Renal cortical epithelial cell (primary cell): ENCODE data around the gene LAIR1. TPM values are rescaled to one million over a fixed set of nuclear protein-coding genes. Genes with fewer than 3 reads are reported as not detected.

Source experiments
- DNase-seq: peaks from one replicate; pipeline ENCODE4 v3.0.0-alpha.2; 2011; ENCODE audit warnings: low read depth
- total RNA-seq: library from RNA; depleted of rRNA; stranded (reverse); fragments of >200 nt; gene quantifications from 2 replicates; pipeline ENCODE4 v1.2.3, GENCODE V29; 2014

The LAIR1 gene
- total RNA-seq, 1 donor from 2014 or later = not detected

DNA sequence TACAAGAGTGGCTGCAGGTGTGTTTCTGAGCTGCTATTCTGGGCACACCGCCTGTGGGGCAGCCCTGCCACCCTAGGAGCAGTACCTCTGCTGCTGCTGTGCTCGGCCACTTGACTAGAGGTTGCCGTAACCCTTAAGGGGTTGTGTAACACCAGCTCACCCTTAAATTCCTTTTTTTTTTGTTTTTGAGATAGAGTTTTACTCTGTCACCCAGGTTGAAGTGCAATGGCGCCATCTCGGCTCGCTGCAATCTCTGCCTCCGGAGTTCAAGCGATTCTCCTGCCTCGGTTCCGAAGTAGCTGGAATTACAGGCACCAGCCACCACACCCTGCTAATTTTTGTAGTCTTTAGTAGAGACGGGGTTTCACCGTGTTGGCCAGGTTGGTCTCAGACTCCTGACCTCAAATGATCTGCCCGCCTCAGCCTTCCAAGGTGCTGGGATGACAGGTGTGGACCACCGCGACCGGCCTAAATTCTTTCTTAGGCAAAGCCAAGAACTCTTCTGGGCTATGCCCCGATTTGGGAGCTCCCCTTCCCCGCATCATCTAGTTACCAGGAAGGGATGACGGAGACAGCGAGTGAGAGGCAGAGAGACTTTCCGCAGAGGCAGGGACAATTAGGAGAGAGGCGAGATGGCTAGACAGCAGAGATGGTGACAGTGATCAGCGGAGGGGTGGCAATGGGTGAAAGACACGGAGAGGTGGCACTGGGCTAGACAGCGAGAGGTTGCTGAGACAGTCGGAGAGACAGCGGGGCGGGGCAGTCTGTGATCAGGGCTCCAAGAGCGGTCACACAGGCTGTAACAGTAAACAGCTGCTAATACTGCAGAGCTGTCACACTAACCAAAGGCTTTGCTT, 47.4 kb downstream of the LAIR1 start:
- DNase-seq = no peak

DNA sequence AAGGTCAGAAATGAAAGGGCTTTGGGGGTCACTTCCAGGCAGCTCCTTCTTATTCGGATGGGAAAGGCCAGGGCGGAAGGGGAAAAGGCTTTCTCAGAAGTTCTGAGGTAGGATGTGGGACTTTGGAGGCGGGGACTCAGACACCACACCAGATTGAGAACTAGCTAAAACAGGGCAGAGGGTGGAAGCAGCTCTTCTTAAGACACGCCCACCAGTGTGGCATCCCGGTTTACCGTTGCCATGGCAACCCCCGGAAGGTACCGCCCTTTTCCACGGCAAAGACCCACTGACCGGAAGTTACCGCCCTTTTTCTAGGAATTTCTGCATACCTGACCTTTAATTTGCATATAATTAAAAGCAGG, 48.0 kb downstream of the LAIR1 start:
- no peak for DNase-seq

DNA sequence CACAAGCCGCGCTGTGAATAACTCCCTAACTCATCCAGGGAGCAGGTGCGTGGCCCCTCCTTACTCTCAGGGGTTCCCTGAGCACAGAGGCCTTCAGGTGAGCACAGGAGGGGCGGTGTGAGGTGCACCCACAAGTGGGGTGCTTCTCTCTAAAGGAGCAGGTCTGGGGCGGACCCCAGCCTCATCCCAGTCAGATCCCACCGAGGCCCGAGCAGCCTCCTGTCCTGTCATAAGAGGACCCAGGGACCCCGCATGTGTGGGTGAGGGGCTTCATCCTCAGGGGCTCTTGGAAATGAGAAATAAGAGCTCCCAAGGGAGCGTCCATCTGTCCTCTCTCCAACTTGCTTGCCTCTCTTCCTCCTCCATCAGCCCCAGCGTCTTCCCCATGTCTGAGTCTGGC, 48.8 kb downstream of the LAIR1 start:
- DNase-seq = no peak

GRCh38 chr19:54312436-54313377, 52.0 kb downstream of the LAIR1 start, which contains the start of gene LILRA5:
TSS of gene LILRA5 (minus strand) at chr19:54313166. CDS start at chr19:54313019, 147 bp downstream.
- no peak for DNase-seq

DNA sequence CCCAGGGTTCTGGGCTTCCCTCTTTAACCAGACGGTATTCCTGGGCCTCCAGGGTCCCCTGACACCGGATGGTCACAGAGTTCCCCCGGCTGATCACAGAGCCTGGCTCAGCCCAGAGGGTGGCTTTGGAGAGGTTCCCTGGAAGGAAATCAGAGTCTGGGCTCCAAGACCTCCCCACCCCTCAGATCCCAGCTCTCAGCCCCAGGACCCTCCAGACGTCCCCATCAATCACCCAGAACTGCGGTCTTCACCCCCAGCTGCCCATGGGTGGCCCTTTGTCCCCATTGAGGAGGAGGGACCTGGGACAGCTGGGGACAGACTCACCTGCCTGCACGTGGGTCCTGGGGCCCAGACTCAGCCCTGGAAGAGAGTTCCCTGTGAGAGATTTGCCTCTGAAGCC, 52.7 kb downstream of the LAIR1 start:
- DNase-seq = no peak

- DNase-seq = no peak
These were observed 53.2 kb downstream of the LAIR1 start for GRCh38 chr19:54311486-54311885.

DNA sequence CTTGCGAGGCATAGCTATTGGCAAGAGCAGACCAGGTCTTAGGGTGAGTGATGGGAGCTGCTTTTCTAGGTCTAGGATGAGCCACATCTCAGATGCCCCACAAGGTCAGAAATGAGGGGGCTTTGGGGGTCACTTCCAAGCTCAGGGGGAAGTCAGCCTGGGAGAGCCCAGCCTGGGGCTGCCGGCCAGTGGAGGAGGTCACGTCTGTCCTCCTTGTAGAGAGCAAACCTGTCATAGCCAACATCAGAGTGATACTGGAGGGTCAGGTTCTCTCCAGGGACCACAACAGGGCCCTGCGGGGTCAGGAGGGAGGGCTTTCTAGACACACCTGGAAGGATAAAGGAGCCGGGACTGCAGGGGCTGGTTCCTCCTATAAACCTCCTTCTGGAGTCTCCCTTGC, 54.2 kb downstream of the LAIR1 start:
- no peak for DNase-seq

DNA sequence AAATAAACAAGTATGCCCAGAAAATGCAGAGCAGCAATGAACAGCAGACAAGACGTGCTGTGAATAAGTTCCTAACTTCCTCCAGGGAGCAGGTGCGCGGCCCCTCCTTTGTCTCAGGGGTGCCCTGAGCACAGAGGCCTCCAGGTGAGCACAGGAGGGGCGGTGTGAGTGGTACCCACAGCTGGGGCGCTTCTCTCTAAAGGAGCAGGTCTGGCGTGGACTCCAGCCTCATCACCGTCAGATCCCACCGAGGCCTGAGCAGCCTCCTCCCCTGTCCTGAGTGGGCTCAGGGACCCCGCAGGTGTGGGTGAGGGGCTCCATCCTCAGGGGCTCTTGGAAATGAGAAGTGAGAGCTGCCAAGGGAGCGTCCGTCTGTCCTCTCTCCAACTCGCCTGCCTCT, 54.9 kb downstream of the LAIR1 start:
- no peak for DNase-seq

- DNase-seq = no peak
These were observed 57.2 kb downstream of the LAIR1 start for GRCh38 chr19:54307389-54308020.

GRCh38 chr19:54305141-54305540, 59.6 kb downstream of the LAIR1 start:
- DNase-seq = no peak

DNA sequence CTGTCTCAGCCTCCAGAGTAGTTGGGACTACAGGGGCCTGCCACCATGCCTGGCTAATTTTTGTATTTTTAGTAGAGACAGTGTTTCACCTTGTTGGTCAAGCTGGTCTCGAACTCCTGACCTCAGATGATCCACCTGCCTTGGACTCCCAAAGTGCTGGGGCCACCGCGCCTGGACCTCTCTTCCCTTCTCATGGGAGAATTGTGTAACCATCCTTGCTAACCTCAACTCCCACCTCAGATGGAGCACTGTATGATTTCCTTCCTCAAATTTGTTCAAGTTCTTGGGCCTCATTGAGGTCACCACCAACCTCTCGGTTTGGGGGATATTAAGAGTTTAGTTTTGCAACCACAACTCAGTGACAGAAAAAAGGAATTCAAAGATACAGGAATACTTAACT, 62.5 kb downstream of the LAIR1 start:
- DNase-seq = no peak

Other genes with a start within 250 kb of the LAIR1 start
- 13.8 and 23.1 TPM in 2 replicates for gene TFPT, start 249.3 kb downstream of the LAIR1 start, total RNA-seq
- gene PRPF31, start 249.2 kb downstream of the LAIR1 start, total RNA-seq = 70.8 and 90.6 TPM in 2 replicates
- 8.5 and 50.0 TPM in 2 replicates for gene CNOT3, start 227.2 kb downstream of the LAIR1 start, total RNA-seq
- 4.0 and 7.3 TPM in 2 replicates for gene LENG1, start 205.2 kb downstream of the LAIR1 start, total RNA-seq
- 1.8 and 21.9 TPM in 2 replicates for gene TMC4, start 191.8 kb downstream of the LAIR1 start, total RNA-seq
- gene MBOAT7, start 175.4 kb downstream of the LAIR1 start, total RNA-seq = 32.6 and 132 TPM in 2 replicates
- gene TSEN34, start 173.6 kb downstream of the LAIR1 start, total RNA-seq = 82.5 and 151 TPM in 2 replicates
- 1,053 and 1,700 TPM in 2 replicates for gene RPS9, start 164.1 kb downstream of the LAIR1 start, total RNA-seq
- gene LILRB3, start 141.9 kb downstream of the LAIR1 start, total RNA-seq = not detected in 2 replicates
- gene LILRA6, start 122.1 kb downstream of the LAIR1 start, total RNA-seq = not detected in 2 replicates
- not detected in 2 replicates for gene LILRB5, start 107.7 kb downstream of the LAIR1 start, total RNA-seq
- not detected in 2 replicates for gene LILRB2, start 83.8 kb downstream of the LAIR1 start, total RNA-seq
- not detected in 2 replicates for gene LILRA5, start 51.8 kb downstream of the LAIR1 start, total RNA-seq
- not detected in 2 replicates for gene LILRA4, start 25.8 kb downstream of the LAIR1 start, total RNA-seq
- not detected in 2 replicates for gene TTYH1, start 50.5 kb upstream of the LAIR1 start, total RNA-seq
- 26.7 and 52.5 TPM in 2 replicates for gene LENG8, start 84.3 kb upstream of the LAIR1 start, total RNA-seq
- gene LENG9, start 98.8 kb upstream of the LAIR1 start, total RNA-seq = 7.7 and 9.6 TPM in 2 replicates
- gene CDC42EP5, start 108.4 kb upstream of the LAIR1 start, total RNA-seq = 4.7 and 26.7 TPM in 2 replicates
- not detected in 2 replicates for gene LAIR2, start 137.9 kb upstream of the LAIR1 start, total RNA-seq
- not detected in 2 replicates for gene LILRA2, start 208.9 kb upstream of the LAIR1 start, total RNA-seq
- not detected in 2 replicates for gene LILRA1, start 228.7 kb upstream of the LAIR1 start, total RNA-seq